GM12875 (cell line): ENCODE measurements around the gene PDCD6IP.
A peak's percentile ranks its signal among the peaks of the same experiment; 100 is the strongest.

Experiments used
- H3K4me3 ChIP-seq: one replicate; pipeline ENCODE4 v1.5.1; 2011; ENCODE audit warnings: low read depth, low read length, control low read depth
- CTCF ChIP-seq: IDR thresholded peaks from 2 replicates; pipeline ENCODE4 v1.5.1; 2011; ENCODE audit warnings: low read depth, mild to moderate bottlenecking, control low read depth, inconsistent platforms, low read length, moderate library complexity, borderline replicate concordance; ENCODE audit not compliant: insufficient read depth

PDCD6IP gene

GRCh38 chr3:33795856-33796536, 2.4 kb upstream of the PDCD6IP start:
- TF ChIP-seq CTCF: no peak
- no peak overlapping the region for H3K4me3 ChIP-seq

- no peak for TF ChIP-seq CTCF
- peak overlapping the region; percentile 96 for H3K4me3 ChIP-seq
Measured at GRCh38 chr3:33798113-33798417, 365 bp upstream of the PDCD6IP start.

- TF ChIP-seq CTCF: no peak
- H3K4me3 ChIP-seq: peak overlapping the region; percentile 96
Measured at GRCh38 chr3:33799202-33799551, 747 bp downstream of the PDCD6IP start.

GRCh38 chr3:33803252-33803651, 4.8 kb downstream of the PDCD6IP start:
- TF ChIP-seq CTCF: no peak
- no peak overlapping the region for H3K4me3 ChIP-seq

- no peak overlapping the region for H3K4me3 ChIP-seq
- TF ChIP-seq CTCF: no peak
Measured at GRCh38 chr3:33803894-33804526, 5.6 kb downstream of the PDCD6IP start.

- H3K4me3 ChIP-seq: no peak overlapping the region
- TF ChIP-seq CTCF: no peak
Measured at GRCh38 chr3:33807191-33807590, 8.8 kb downstream of the PDCD6IP start.

- no peak overlapping the region for H3K4me3 ChIP-seq
- no peak for TF ChIP-seq CTCF
Measured at GRCh38 chr3:33808559-33808958, 10.1 kb downstream of the PDCD6IP start.
